Measurements from ENCODE around the gene PPP2R1B.

DNA sequence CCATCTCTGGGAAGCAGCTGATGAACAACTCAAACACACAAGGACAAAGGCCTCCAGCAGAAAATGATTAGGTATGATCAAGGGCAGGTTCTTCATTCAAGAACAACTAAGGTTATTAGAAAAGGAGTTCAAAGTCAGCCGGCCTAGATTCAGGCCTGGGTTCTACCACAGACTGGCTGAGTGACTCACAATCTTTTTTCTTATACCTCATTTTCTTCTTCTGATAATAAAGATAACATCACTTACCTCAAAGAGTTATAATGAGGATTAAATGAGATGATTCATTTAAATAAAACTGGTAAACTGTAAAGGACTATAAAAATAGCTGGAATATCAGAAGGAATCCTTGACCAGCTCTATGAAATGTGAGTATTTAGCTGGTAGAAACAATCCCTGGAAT, 49.3 kb upstream of the PPP2R1B start:
- TF ChIP-seq, protein P1, sequence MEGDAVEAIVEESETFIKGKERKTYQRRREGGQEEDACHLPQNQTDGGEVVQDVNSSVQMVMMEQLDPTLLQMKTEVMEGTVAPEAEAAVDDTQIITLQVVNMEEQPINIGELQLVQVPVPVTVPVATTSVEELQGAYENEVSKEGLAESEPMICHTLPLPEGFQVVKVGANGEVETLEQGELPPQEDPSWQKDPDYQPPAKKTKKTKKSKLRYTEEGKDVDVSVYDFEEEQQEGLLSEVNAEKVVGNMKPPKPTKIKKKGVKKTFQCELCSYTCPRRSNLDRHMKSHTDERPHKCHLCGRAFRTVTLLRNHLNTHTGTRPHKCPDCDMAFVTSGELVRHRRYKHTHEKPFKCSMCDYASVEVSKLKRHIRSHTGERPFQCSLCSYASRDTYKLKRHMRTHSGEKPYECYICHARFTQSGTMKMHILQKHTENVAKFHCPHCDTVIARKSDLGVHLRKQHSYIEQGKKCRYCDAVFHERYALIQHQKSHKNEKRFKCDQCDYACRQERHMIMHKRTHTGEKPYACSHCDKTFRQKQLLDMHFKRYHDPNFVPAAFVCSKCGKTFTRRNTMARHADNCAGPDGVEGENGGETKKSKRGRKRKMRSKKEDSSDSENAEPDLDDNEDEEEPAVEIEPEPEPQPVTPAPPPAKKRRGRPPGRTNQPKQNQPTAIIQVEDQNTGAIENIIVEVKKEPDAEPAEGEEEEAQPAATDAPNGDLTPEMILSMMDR (IDR thresholded peaks at IDR 0.05) = no peak
- no peak for TF ChIP-seq POLR2A (IDR thresholded peaks at IDR 0.05)

Measured in stomach (tissue), 4 donors.